Measurements from ENCODE around the gene UTF1. TPM values are rescaled to one million over a fixed set of nuclear protein-coding genes. Genes with fewer than 3 reads are reported as not detected.

Gene UTF1
- total and polyA plus RNA-seq, 2 of the 8 experiments (the other 6 are each of a cell fraction or from before 2014, with no cell fraction given), result 0.47 to 21.8 TPM

GRCh38 chr10:133267293-133267692 is 37.3 kb downstream of the UTF1 start:
- H3K4me2 ChIP-seq (ENCODE audit: insufficient read depth in 1 of 2, low read depth in 2 of 2, low read length in 2 of 2), result no peak overlapping the region
- H3K23ac ChIP-seq (ENCODE audit: insufficient read length), result no peak overlapping the region
- H4K20me1 ChIP-seq (replicated peaks in 1 of 2; ENCODE audit: control insufficient read depth in 1 of 2, insufficient read depth in 2 of 2, low read length in 2 of 2), result peaks cover 0 to 1% of the 10 kb centered on the region in 2 experiments
- no peak overlapping the region for H4K91ac ChIP-seq (replicated peaks; ENCODE audit: insufficient read length, low read length)
- no peak overlapping the region for H2BK5ac ChIP-seq (ENCODE audit: low read depth, low read length)
- H3K4ac ChIP-seq (replicated peaks; ENCODE audit: insufficient read length, low read depth, low read length), result no peak overlapping the region
- CTCF ChIA-PET (ENCODE audit: partially characterized antibody), result interaction anchor here (0.7 to 2.5 kb wide), 10 partner anchors 9 to 123 kb away, joined by 3 to 15 read pairs (median 4); partner anchors contain the start of gene ADAM8
- H3K9me3 ChIP-seq (ENCODE audit: insufficient read depth in 2 of 2, low read depth in 1 of 2, low read length in 1 of 2), result no peaks in the 10 kb centered on the region
- H3K56ac ChIP-seq (replicated peaks; ENCODE audit: insufficient read length, low read depth, low read length), result no peak overlapping the region
- 0 out of 2 replicates have a peak overlapping the region, but pooled peaks have one; percentile 27 for H2BK12ac ChIP-seq (ENCODE audit: low read depth, low read length)
- H2AK5ac ChIP-seq (ENCODE audit: low read depth, low read length), result peak overlapping the region; percentile 86; the same call in 1 of the 2 replicates
- H3K9ac ChIP-seq (replicated peaks in 1 of 4; ENCODE audit: extremely low read depth in 1 of 4, low read depth in 3 of 4, low read length in 3 of 4), result no peak overlapping the region
- DNase-seq (ENCODE audit: low read depth in 1 of 2, low spot score in 2 of 2) (no peak), FAIRE-seq (no peak)
- no peak overlapping the region for H3K27ac ChIP-seq (ENCODE audit: low read depth, low read length)
- H3K79me1 ChIP-seq (ENCODE audit: low read depth, low read length), result no peaks in the 10 kb centered on the region
- H3K4me1 ChIP-seq (replicated peaks in 1 of 4; ENCODE audit: control insufficient read depth in 3 of 4, insufficient read depth in 4 of 4, low read length in 3 of 4), result peaks cover 0 to 7% (median 1%) of the 10 kb centered on the region in 4 experiments; a peak in 5 of 7 replicates
- peaks cover 0 to 13% (median 7%) of the 10 kb centered on the region in 4 experiments; a peak in 6 of 7 replicates for H3K27me3 ChIP-seq (replicated peaks in 1 of 4; ENCODE audit: control insufficient read depth in 3 of 4, extremely low read depth in 1 of 4, insufficient read depth in 3 of 4, low read length in 3 of 4)
- no peak overlapping the region for H4K8ac ChIP-seq (ENCODE audit: extremely low read depth, insufficient read depth, low read length)
- no peak overlapping the region for H2BK20ac ChIP-seq (ENCODE audit: low read length)
- H3K36me3 ChIP-seq (ENCODE audit: control insufficient read depth in 2 of 4, insufficient read depth in 4 of 4, low read length in 3 of 4), result no peaks in the 10 kb centered on the region
- no peak for TF ChIP-seq RNF2 (IDR thresholded peaks at IDR 0.05; ENCODE audit: borderline replicate concordance, low read depth, low read length, missing control alignments, poor library complexity, severe bottlenecking)
- no peak for TF ChIP-seq NRF1 (IDR thresholded peaks at IDR 0.05; ENCODE audit: low read depth, low read length)
- no peak for TF ChIP-seq EP300 (IDR thresholded peaks at IDR 0.05; ENCODE audit: borderline replicate concordance in 1 of 2, low read depth in 2 of 2, low read length in 2 of 2)
- no peak overlapping the region for H3K4me3 ChIP-seq (ENCODE audit: extremely low read depth in 1 of 4, insufficient read depth in 2 of 4, low read depth in 3 of 4, low read length in 4 of 4)
- H3K23me2 ChIP-seq (ENCODE audit: low read depth, low read length), result no peaks in the 10 kb centered on the region
- 0 out of 2 replicates have a peak overlapping the region, but pooled peaks have one; percentile 61 for H2BK15ac ChIP-seq (ENCODE audit: low read length)
- POLR2A ChIA-PET (ENCODE audit: partially characterized antibody), result interaction anchor here (0.6 to 2.6 kb wide), 7 partner anchors 8 to 305 kb away, joined by 3 to 11 read pairs (median 4); no protein-coding TSS in a partner anchor
- H3K79me2 ChIP-seq (ENCODE audit: control insufficient read depth in 1 of 2, insufficient read depth in 2 of 2, low read length in 2 of 2), result no peaks in the 10 kb centered on the region
- WGBS, 2 experiments (ENCODE audit: extremely low coverage in 1 of 2, insufficient coverage in 1 of 2, insufficient read length in 1 of 2, insufficient replicate concordance in 2 of 2, low coverage in 1 of 2, low lambda C conversion rate in 2 of 2, missing lambda C conversion rate in 1 of 2), result 87% methylated on average over 10 of the region's 14 CpGs; no CpG with 5 or more reads in 1 of the 2 experiments
- 0 out of 2 replicates have a peak overlapping the region, but pooled peaks have one; percentile 45 for H2AFZ ChIP-seq (ENCODE audit: low read length)
- H4K5ac ChIP-seq (ENCODE audit: insufficient read length, low read depth, low read length), result no peak overlapping the region
- H3K18ac ChIP-seq (ENCODE audit: extremely low read depth, low read length), result 0 out of 2 replicates have a peak overlapping the region, but pooled peaks have one; percentile 32
- no peak overlapping the region for H3K14ac ChIP-seq (ENCODE audit: insufficient read length)
- H2BK120ac ChIP-seq (replicated peaks; ENCODE audit: low read depth, low read length), result no peak overlapping the region
